DMS 273 (cell line): ENCODE measurements around the gene ADAMTS2.

ENCODE experiments used
- DNase-seq: peaks from one replicate; lab custom pipeline; 2025; ENCODE audit not compliant: unreplicated experiment; lab: John Stamatoyannopoulos, UW

The ADAMTS2 gene

GRCh38 chr5:179269781-179270543 lies 75.3 kb downstream of the ADAMTS2 start:
- no peak for DNase-seq

GRCh38 chr5:179268966-179269693 lies 76.1 kb downstream of the ADAMTS2 start:
- no peak for DNase-seq

DNA sequence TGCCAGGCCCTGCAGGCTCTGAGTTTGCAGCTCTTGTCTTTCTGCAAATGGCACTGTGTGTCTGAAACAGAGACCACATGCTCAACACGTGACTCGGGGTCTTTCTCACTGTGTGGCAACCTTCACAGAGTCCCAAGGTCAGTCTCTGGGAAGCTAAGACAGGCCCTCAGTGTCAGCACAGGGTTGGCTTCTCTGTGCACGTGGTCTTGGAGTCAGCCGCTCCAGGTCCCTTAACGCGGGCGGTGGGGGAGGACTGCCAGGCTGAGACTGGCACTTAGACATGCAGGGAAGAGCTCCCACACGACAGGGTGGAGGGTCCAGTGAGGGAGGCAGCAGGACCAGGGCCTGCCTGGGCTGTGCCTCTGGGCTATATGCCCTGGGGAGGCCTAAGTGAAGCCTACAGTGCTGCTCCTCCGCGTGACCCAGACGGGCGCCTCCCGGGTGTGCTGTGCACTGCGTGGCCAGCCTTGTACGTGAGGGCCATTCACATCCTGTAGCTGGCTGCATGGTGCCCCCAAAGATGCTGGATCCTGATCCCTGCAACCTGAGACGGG lies 76.8 kb downstream of the ADAMTS2 start:
- no peak for DNase-seq

- no peak for DNase-seq
Measured at GRCh38 chr5:179267671-179268083, 77.6 kb downstream of the ADAMTS2 start.

- DNase-seq: no peak
Measured at GRCh38 chr5:179267071-179267670, 78.1 kb downstream of the ADAMTS2 start.

DNA sequence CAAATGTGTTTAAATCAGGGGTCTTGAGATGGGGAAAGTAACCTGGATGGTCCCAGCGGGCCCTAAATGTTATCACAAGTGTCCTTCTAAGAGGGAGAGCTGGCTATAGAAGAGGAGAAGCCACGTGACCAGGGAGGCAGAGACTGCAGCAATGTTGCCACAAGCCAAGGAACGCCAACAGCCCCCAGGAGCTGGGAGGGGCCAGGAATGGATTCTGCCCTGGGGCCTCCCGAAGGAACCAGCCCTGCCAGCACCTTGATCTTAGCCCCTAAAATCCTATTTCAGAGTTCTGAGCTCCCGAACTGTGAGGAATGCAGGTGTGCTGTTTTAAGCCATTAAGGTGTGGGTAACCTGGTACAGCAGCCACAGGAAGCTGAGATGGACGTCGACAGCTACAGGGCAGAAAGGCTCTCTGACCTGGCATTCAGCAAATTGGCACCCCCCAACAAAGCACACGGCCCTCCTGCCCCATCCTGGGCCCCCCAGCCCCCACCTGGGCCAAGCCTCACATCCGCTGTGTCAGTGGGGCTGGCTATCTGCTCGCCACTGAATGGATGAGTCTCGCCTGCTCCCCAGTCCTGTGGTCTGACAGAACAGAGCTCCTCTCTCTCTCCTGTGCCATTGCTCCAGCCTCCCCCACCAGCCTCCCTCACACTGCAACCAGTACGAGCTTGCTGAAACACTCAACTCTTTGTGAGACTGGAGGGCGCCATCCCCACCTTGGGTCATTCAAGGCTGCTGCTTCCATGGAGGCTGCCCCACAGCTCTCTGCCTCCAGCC lies 78.8 kb downstream of the ADAMTS2 start:
- no peak for DNase-seq

GRCh38 chr5:179265514-179266290 lies 79.6 kb downstream of the ADAMTS2 start:
- peak; percentile 83 for DNase-seq

GRCh38 chr5:179264783-179265513 lies 80.3 kb downstream of the ADAMTS2 start:
- no peak for DNase-seq

GRCh38 chr5:179264053-179264782 lies 81.0 kb downstream of the ADAMTS2 start:
- DNase-seq: no peak

DNA sequence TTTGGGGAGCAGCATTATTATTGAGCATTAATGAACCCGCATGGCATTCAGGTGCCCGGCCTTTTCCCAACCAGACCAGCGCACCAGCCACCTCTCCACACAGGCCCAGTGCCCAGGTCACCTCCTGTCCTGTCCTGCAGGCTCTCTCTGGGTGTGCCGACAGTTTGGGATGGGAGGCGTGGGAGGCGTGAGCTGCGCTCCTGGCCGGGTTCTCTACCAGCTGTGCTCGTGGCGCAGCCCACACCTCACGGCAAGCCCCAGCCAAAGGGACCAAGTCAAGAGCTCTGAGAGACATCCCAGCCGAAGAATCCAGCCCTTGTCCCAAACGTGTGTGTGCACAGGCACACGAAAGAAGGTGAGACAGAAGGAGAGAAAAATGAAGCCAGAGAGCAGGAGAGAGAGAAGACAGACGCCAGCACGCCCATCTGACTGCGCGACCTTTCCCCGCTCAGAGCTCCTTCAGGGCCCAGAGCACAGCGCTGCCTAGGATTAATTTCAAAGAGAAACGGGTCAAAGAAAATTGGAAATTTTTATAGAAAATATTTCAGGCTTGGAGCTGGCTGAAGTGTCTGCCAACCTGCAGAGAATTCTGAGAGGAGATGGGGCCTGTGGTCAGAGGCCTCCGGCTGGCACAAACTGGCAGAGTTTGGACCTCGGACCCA lies 81.7 kb downstream of the ADAMTS2 start:
- no peak for DNase-seq

GRCh38 chr5:179262126-179262920 lies 82.9 kb downstream of the ADAMTS2 start:
- no peak for DNase-seq

DNA sequence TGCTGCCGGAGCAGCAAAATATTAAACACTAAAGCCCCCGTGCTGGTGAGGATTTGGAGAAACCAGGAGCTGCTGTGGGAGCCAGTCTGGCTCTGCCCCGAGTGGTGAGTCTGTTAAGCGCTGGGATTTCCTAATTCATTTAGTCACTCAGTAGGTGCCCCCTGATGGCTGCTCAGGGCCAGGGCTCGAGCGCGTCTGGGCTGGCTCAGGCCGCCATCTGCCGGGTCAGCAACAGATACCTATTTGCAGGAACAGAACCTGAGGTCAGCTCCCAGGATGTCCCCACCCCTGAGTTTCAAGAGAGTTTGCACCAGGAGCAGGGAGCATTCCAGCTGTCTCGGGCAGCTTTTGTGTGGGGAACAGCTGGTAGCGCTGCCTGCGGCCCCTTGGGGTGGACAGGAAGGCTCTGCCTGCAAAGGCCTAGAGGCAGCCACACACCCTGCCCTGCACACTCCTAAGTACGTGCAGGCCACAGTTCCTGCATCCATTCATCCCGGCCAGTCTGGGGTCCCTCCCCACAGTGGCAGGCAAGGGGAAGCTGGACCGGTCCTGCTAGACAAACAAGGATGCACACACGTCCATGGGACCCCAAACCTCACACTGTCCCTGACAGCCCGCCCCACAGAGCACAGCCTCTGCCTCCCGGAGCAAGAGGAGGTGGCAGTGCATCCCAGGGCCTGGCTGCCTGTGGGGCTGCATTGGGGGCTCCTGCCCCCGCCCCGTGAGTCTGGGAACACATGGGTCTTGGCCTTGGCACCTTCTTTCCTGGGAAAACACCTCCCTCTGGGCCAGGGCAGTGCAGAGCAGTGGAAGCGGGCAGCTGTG lies 83.7 kb downstream of the ADAMTS2 start:
- peak; percentile 50 for DNase-seq

- no peak for DNase-seq
Measured at GRCh38 chr5:179260324-179261070, 84.8 kb downstream of the ADAMTS2 start.

DNA sequence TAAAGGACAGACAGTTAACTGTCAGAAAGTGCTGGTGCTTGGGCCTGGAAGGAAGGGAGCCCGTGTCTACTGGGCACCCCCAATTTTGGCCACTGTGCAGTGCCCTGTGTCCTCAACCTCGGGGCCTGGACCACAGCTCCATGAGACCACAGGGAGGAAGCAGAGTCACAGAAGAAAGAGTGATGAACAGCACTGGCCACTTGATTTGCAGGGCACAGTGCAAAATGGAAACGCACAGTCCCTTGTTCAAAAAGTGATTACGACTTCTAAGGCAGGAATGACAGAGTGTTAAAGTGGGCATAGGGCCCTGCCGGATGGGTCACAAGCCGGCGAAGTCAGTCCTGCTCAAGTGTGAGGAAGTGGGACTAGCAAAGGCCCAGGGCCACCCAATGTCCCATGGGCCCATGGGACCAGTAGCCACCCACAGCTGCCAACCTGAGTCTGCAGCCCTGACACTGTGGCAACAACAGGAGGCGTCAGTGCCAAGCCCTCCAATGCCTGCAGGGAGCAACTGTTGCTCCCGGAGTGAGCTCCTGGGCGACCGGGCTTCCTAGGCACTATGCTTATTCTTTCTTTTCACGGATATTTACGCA lies 85.4 kb downstream of the ADAMTS2 start:
- DNase-seq: no peak

DNA sequence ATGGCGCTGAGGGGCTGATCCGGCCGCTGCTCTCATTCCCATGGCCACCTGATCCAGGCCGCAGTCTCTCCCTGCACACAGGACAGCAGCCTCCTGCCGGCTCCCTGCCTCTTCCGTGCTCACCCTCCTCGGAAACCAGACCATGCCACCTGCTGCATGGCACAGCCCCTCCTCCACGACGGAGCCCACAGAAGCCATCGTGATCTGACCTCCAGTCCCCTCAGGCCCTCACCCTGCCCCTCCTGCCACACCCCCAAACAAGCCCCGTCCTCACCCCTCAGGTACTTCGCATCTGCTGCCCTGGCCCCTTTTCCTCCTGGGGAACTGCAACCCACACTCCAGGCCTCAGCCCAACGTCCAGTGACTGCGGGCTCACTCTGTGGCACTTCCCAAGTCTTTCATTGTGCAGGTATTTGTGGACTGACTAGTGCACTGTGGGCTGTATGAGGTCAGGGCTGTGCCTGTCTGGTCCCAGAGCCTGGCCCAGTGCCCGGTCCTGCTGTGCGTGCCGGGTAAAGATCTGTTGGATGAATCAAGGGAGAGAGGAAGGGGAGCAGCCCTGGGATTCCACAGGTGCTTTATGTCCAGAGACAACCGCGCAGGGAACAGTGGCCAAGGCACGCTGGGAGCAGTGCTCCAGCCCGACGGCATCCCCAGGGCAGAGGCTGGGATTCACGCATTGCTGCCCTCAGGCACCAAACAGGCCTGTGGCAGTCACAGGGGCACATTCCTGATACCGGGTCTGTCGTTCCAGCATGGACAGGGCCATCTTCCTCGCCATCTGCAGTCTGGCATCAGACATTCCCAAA lies 86.1 kb downstream of the ADAMTS2 start:
- no peak for DNase-seq
